HEK293 (cell line): ENCODE measurements around the gene PKN3.

Experiments used
- HOXC10 ChIP-seq: sonication (generic); formaldehyde crosslinking; IDR thresholded peaks from 2 replicates; pipeline ENCODE4 v1.8.1; 2023; ENCODE audit warnings: mild to moderate bottlenecking, missing genetic modification reagents
- IKZF3 ChIP-seq: fragments of 450-650 bp; IDR thresholded peaks from 2 replicates; pipeline ENCODE4 v1.5.0; 2018; ENCODE audit warnings: missing biosample characterization, mild to moderate bottlenecking, missing genetic modification characterization, moderate library complexity
- KLF1 ChIP-seq: fragments of 450-650 bp; formaldehyde crosslinking; IDR thresholded peaks from 2 replicates; pipeline ENCODE4 v1.5.1; 2016; ENCODE audit warnings: missing biosample characterization, missing genetic modification characterization
- KLF8 ChIP-seq: fragments of 450-650 bp; formaldehyde crosslinking; IDR thresholded peaks from 2 replicates; pipeline ENCODE4 v1.5.1; 2016; ENCODE audit warnings: missing biosample characterization, missing genetic modification characterization
- REST ChIP-seq: fragments of 450-650 bp; formaldehyde crosslinking; IDR thresholded peaks from 2 replicates; pipeline ENCODE4 v1.5.1; 2016; ENCODE audit warnings: missing biosample characterization, missing genetic modification characterization
- SCRT2 ChIP-seq: fragments of 450-650 bp; formaldehyde crosslinking; IDR thresholded peaks from 2 replicates; pipeline ENCODE4 v1.5.1; 2016; ENCODE audit warnings: missing biosample characterization, missing genetic modification characterization
- SP7 ChIP-seq: fragments of 450-650 bp; formaldehyde crosslinking; IDR thresholded peaks from 2 replicates; pipeline ENCODE4 v1.5.1; 2016; ENCODE audit warnings: missing biosample characterization, missing genetic modification characterization
- YY1 ChIP-seq: fragments of 450-650 bp; formaldehyde crosslinking; IDR thresholded peaks from 2 replicates; pipeline ENCODE4 v1.5.1; 2018; ENCODE audit warnings: missing biosample characterization, missing genetic modification characterization
- ZFHX2 ChIP-seq: fragments of 450-650 bp; formaldehyde crosslinking; conservative IDR thresholded peaks from 2 replicates; pipeline ENCODE4 v1.5.1; 2016; ENCODE audit warnings: missing biosample characterization, missing genetic modification characterization
- ZFP37 ChIP-seq: fragments of 450-650 bp; formaldehyde crosslinking; IDR thresholded peaks from 2 replicates; pipeline ENCODE4 v1.5.1; 2016; ENCODE audit warnings: missing biosample characterization, missing genetic modification characterization
- ZNF10 ChIP-seq: fragments of 450-650 bp; formaldehyde crosslinking; IDR thresholded peaks from 2 replicates; pipeline ENCODE4 v1.5.1; 2017; ENCODE audit warnings: missing biosample characterization, missing genetic modification characterization
- ZNF174 ChIP-seq: fragments of 450-650 bp; formaldehyde crosslinking; IDR thresholded peaks from 2 replicates; pipeline ENCODE4 v1.5.0; 2017; ENCODE audit warnings: missing biosample characterization, mild to moderate bottlenecking, missing genetic modification characterization
- ZNF18 ChIP-seq: fragments of 450-650 bp; formaldehyde crosslinking; IDR thresholded peaks from 2 replicates; pipeline ENCODE4 v1.5.1; 2016; ENCODE audit warnings: missing biosample characterization, missing genetic modification characterization
- ZNF19 ChIP-seq: fragments of 450-650 bp; formaldehyde crosslinking; IDR thresholded peaks from 2 replicates; pipeline ENCODE4; 2016; ENCODE audit warnings: missing biosample characterization, missing genetic modification characterization, low read depth
- ZNF335 ChIP-seq: fragments of 450-650 bp; formaldehyde crosslinking; conservative IDR thresholded peaks from 2 replicates; pipeline ENCODE4 v1.5.1; 2016; ENCODE audit warnings: missing biosample characterization, missing genetic modification characterization
- ZNF391 ChIP-seq: fragments of 450-650 bp; formaldehyde crosslinking; IDR thresholded peaks from 2 replicates; pipeline ENCODE4 v1.5.1; 2016; ENCODE audit warnings: low read depth, missing biosample characterization, missing genetic modification characterization, borderline replicate concordance
- ZNF514 ChIP-seq: fragments of 450-650 bp; formaldehyde crosslinking; IDR thresholded peaks from 2 replicates; pipeline ENCODE4 v1.5.1; 2016; ENCODE audit warnings: missing biosample characterization, missing genetic modification characterization
- ZNF544 ChIP-seq: fragments of 450-650 bp; formaldehyde crosslinking; IDR thresholded peaks from 2 replicates; pipeline ENCODE4 v1.5.0; 2017; ENCODE audit warnings: missing biosample characterization, missing genetic modification characterization
- ZNF548 ChIP-seq: fragments of 450-650 bp; formaldehyde crosslinking; IDR thresholded peaks from 2 replicates; pipeline ENCODE4 v1.5.1; 2016; ENCODE audit warnings: missing biosample characterization, missing genetic modification characterization
- ZNF558 ChIP-seq: fragments of 450-650 bp; formaldehyde crosslinking; IDR thresholded peaks from 2 replicates; pipeline ENCODE4 v1.5.1; 2016; ENCODE audit warnings: missing biosample characterization, missing genetic modification characterization
- ZNF561 ChIP-seq: fragments of 450-650 bp; IDR thresholded peaks from 2 replicates; pipeline ENCODE4 v1.5.1; 2018; ENCODE audit warnings: missing biosample characterization, missing genetic modification characterization, borderline replicate concordance
- ZNF596 ChIP-seq: fragments of 450-650 bp; IDR thresholded peaks from 2 replicates; pipeline ENCODE4 v1.5.0; 2018; ENCODE audit warnings: missing biosample characterization, mild to moderate bottlenecking, missing genetic modification characterization, moderate library complexity
- ZNF747 ChIP-seq: fragments of 450-650 bp; formaldehyde crosslinking; IDR thresholded peaks from 2 replicates; pipeline ENCODE4 v1.5.1; 2016; ENCODE audit warnings: missing biosample characterization, missing genetic modification characterization
- ZNF791 ChIP-seq: fragments of 450-650 bp; formaldehyde crosslinking; IDR thresholded peaks from 2 replicates; pipeline ENCODE4 v1.5.1; 2016; ENCODE audit warnings: missing biosample characterization, missing genetic modification characterization
- TF ChIP-seq, protein P1 (sequence below): fragments of 450-650 bp; IDR thresholded peaks from 2 replicates; pipeline ENCODE4 v1.5.1; 2018; ENCODE audit warnings: missing biosample characterization, missing genetic modification characterization
- TF ChIP-seq, protein P2 (sequence below): fragments of 450-650 bp; formaldehyde crosslinking; IDR thresholded peaks from 2 replicates; pipeline ENCODE4 v1.5.1; 2017; ENCODE audit warnings: missing biosample characterization, missing genetic modification characterization
- TF ChIP-seq, protein P3 (sequence below): fragments of 450-650 bp; formaldehyde crosslinking; conservative IDR thresholded peaks from 2 replicates; pipeline ENCODE4 v1.5.1; 2016; ENCODE audit warnings: low read depth, missing biosample characterization, missing genetic modification characterization

The PKN3 gene

DNA sequence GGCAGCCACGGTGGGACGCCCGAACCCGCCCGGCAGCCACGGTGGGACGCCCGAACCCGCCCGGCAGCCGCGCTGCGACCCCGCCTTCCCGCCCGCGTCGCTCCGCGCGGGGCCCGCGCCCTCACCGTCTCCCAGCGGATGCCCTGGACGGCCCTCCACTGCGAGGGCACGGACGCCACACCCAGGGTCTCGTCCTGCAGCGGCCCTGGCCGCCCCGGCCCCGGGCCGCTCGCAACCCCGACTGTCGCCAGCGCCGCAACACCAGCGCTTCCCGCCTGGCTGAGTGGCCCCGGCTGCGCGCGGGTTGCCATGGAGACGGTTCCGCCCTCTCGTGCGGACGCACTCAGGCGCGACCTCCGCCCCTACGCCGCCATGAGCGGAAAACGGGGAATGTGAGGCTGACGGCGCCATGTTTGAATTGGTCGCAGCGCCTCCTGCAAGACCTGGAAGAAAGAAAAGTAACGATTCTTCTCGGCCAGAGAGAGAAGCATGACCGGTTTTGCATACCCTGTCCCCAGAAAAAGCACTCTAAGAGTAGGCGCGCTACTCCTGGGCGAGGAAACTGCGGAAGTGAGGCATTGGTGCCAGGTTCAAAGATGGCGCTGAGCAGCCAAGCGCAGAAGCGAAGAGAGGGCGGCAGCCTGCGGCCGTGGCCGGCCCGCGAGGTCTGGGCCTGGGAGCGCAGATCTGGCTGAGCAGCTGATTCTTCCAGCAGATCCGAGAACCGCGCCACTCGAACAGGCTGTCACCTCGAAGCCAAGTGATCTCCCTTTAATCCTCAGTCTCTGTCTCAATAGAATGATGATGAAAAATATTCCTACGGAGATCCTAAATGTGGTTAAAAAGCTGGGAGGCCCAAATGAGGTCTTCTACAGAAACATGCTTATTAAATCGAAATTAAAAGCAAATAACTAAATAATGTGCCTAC lies 45.6 kb upstream of the PKN3 start, which contains the start of gene DYNC2I2 (continued):
- peak; percentile 96 for TF ChIP-seq KLF1 (tag by site-specific recombination)
- TF ChIP-seq ZNF391 (tag by site-specific recombination) = peak; percentile 90; the same call in 1 of the 2 replicates
- no peak for TF ChIP-seq HOXC10
- TF ChIP-seq ZNF335 (tag by site-specific recombination) = peak; percentile 91
- TF ChIP-seq ZNF174 (tag by site-specific recombination) = no peak
- TF ChIP-seq SCRT2 (tag by site-specific recombination) = peak; percentile 73
- 0 out of 2 replicates have a peak, but pooled peaks have one; percentile 21 for TF ChIP-seq ZNF558
- TF ChIP-seq REST (tag by site-specific recombination) = no peak
- TF ChIP-seq, protein P1, sequence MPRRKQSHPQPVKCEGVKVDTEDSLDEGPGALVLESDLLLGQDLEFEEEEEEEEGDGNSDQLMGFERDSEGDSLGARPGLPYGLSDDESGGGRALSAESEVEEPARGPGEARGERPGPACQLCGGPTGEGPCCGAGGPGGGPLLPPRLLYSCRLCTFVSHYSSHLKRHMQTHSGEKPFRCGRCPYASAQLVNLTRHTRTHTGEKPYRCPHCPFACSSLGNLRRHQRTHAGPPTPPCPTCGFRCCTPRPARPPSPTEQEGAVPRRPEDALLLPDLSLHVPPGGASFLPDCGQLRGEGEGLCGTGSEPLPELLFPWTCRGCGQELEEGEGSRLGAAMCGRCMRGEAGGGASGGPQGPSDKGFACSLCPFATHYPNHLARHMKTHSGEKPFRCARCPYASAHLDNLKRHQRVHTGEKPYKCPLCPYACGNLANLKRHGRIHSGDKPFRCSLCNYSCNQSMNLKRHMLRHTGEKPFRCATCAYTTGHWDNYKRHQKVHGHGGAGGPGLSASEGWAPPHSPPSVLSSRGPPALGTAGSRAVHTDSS (tag by site-specific recombination) = no peak
- peak; percentile 46; the same call in 1 of the 2 replicates for TF ChIP-seq ZNF596 (tag by site-specific recombination)
- no peak for TF ChIP-seq ZNF544 (tag by site-specific recombination)
- TF ChIP-seq SP7 (tag by site-specific recombination) = peak; percentile 94
- TF ChIP-seq ZFP37 (tag by site-specific recombination) = peak; percentile 85; the same call in 1 of the 2 replicates
- no peak for TF ChIP-seq ZNF791 (tag by site-specific recombination)
- TF ChIP-seq ZFHX2 (tag by site-specific recombination) = peak; percentile 84
- TF ChIP-seq ZNF19 (tag by site-specific recombination) = no peak
- TF ChIP-seq ZNF747 = no peak
- TF ChIP-seq ZNF18 (tag by site-specific recombination) = peak; percentile 36; the same call in 1 of the 2 replicates
- TF ChIP-seq ZNF548 = no peak
- peak; percentile 63; the same call in 1 of the 2 replicates for TF ChIP-seq ZNF10 (tag by site-specific recombination)
- TF ChIP-seq, protein P2, sequence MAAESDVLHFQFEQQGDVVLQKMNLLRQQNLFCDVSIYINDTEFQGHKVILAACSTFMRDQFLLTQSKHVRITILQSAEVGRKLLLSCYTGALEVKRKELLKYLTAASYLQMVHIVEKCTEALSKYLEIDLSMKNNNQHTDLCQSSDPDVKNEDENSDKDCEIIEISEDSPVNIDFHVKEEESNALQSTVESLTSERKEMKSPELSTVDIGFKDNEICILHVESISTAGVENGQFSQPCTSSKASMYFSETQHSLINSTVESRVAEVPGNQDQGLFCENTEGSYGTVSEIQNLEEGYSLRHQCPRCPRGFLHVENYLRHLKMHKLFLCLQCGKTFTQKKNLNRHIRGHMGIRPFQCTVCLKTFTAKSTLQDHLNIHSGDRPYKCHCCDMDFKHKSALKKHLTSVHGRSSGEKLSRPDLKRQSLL (tag by site-specific recombination) = no peak; the same call in 1 of the 2 replicates
- peak; percentile 100 for TF ChIP-seq YY1 (tag by site-specific recombination)
- TF ChIP-seq KLF8 (tag by site-specific recombination) = peak; percentile 100
- TF ChIP-seq, protein P3, sequence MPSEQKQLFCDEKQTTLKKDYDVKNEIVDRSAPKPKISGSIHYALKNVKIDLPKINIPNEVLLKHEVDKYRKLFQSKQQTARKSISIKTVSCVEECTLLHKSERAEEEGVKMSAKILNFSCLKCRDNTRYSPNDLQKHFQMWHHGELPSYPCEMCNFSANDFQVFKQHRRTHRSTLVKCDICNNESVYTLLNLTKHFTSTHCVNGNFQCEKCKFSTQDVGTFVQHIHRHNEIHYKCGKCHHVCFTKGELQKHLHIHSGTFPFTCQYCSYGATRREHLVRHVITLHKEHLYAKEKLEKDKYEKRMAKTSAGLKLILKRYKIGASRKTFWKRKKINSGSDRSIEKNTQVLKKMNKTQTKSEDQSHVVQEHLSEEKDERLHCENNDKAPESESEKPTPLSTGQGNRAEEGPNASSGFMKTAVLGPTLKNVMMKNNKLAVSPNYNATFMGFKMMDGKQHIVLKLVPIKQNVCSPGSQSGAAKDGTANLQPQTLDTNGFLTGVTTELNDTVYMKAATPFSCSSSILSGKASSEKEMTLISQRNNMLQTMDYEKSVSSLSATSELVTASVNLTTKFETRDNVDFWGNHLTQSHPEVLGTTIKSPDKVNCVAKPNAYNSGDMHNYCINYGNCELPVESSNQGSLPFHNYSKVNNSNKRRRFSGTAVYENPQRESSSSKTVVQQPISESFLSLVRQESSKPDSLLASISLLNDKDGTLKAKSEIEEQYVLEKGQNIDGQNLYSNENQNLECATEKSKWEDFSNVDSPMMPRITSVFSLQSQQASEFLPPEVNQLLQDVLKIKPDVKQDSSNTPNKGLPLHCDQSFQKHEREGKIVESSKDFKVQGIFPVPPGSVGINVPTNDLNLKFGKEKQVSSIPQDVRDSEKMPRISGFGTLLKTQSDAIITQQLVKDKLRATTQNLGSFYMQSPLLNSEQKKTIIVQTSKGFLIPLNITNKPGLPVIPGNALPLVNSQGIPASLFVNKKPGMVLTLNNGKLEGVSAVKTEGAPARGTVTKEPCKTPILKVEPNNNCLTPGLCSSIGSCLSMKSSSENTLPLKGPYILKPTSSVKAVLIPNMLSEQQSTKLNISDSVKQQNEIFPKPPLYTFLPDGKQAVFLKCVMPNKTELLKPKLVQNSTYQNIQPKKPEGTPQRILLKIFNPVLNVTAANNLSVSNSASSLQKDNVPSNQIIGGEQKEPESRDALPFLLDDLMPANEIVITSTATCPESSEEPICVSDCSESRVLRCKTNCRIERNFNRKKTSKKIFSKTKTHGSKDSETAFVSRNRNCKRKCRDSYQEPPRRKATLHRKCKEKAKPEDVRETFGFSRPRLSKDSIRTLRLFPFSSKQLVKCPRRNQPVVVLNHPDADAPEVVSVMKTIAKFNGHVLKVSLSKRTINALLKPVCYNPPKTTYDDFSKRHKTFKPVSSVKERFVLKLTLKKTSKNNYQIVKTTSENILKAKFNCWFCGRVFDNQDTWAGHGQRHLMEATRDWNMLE (tag by site-specific recombination) = peak; percentile 91
- peak; percentile 90 for TF ChIP-seq IKZF3 (tag by site-specific recombination)
- TF ChIP-seq ZNF561 (tag by site-specific recombination) = peak; percentile 98
- no peak for TF ChIP-seq ZNF514 (tag by site-specific recombination)
